Measurements from ENCODE around the gene GOLGA8T.
"Not testable (repeated sequence)": the region's sequence is repeated elsewhere in the genome, so short reads cannot be mapped to it uniquely, and the experiment has no call there.

GOLGA8T gene

DNA sequence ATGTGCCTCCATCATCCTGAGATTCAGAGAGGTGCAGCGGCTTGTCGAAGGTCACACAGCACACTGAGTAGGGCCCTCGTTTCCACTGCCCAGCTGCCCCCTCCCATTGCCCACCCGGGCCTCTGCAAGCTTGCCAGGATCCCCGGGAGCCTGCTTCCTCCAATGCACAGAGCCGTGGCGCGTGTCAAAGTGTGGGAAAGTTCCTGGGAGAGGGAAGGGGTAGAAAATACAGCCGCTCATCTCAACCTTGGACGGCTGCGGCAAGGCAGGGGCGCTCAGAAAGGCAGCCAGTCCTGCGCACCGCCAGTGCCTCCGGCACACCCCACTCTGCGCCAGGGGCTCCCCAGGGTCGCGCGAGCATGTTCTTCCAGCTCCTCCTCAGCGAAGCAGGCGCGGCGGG lies 56.3 kb downstream of the GOLGA8T start:
- not testable (repeated sequence) for DNase-seq (ENCODE audit: low read depth, low spot score)

DNA sequence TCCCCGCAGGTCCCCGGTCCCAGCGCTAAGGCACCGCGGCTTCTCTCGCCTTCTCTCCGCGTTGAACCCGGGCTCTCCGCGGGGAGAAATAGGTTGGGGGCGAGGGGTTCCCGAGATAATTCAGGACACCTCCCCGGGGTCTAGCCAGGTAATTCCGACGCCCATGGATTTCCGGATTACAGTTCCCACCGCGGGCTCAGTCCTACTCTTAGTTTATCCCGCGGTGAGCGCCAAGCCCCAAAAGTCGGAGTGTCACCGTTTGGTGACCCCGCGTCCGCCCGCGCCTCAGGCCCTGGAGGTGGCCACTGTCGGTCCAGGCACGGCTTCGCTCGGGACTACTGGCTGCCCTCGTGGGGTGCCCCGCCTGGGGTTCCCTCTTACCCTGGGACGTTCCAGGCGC lies 56.8 kb downstream of the GOLGA8T start:
- not testable (repeated sequence) for DNase-seq (ENCODE audit: low read depth, low spot score)

DNA sequence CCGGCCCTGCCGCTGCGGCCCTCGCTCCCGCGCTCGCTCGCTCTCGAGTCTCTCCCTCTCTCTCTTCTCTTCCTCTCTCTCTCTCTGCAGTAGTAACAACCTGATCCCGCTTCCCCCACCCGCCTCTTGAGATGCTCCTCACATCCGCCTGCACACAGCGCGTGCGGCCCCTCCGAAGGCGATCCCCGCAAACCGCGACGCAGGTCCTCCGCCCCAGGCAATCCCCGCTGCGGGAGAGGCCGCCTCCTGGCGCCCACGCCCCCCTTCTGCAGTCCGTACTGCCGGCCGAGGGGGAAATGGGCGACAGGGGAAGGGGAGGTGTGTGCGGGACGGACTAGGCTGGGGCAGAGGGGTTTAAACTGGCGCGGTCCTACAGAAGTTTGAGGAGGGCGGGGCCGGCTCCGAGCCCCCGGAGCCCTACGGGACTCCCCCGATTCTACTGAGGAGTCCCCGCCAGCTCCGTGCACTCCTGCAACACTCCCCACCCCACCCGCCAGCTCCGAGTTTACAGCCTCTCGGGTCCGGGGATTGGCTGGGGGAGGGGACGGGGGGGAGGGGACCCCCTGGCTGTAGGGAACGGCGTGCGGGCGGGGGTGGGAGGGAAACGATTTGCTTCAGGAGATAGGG lies 57.4 kb downstream of the GOLGA8T start:
- not testable (repeated sequence) for DNase-seq (ENCODE audit: low read depth, low spot score)

DNA sequence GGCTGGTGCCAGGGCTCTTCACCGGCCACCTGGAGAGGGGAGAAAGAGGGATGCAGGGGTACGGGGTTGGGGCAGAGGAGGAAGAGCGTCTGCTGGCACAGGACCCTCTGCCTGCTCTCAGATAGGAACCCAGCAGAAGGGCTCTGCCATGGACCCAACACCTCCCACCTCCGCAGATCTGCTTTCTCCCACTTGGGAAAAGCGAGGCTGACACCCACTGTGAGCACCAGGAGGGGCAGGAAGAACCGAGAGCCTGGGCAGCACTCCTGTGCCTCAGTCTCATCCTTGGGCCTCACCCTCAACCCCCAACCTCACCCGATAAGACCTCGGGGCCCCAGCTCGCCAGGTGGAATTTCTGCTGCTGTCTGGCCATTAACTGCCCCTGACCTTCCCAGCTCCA lies 58.0 kb downstream of the GOLGA8T start:
- not testable (repeated sequence) for DNase-seq (ENCODE audit: low read depth, low spot score)
